ENCODE measurements around the gene OTOP3.

DNA sequence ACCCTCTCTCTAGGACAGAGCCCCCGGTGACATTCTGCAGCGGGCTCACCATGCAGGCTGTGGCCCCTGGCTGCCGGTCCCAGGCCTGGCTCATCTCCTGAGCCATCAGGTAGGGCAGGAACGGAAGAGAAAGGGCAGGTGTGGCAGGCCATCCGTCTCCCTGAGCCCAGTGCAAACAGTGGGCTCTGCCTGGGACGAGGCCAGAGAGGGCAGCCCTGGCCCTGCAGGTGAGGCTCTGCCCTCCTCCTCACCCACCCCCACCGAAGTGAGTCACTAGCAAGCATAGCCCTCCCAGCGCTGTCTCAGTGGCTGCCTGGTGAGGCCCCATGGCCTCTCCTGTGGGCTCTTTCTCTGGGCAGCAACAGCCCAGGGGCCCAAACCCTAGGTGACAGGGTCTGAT lies 14.5 kb downstream of the OTOP3 start:
- TF ChIP-seq CTCF (IDR thresholded peaks at IDR 0.05) (no peak), ZFX (IDR thresholded peaks at IDR 0.05; ENCODE audit: borderline replicate concordance) (no peak)
